ENCODE results near the gene RIN3. TPM values are rescaled to one million over a fixed set of nuclear protein-coding genes. Genes with fewer than 3 reads are reported as not detected.

The RIN3 gene
- total and polyA plus RNA-seq, 10 of the 15 experiments (the other 5 are each of a cell fraction or from before 2014, with no cell fraction given): 0.91 to 23.3 (median 6.3) TPM

GRCh38 chr14:92563359-92563758, 49.8 kb downstream of the RIN3 start (continued):
- no peak for TF ChIP-seq PRDM15 (CRISPR knock-in tag; IDR thresholded peaks at IDR 0.05)
- TF ChIP-seq, protein P1, sequence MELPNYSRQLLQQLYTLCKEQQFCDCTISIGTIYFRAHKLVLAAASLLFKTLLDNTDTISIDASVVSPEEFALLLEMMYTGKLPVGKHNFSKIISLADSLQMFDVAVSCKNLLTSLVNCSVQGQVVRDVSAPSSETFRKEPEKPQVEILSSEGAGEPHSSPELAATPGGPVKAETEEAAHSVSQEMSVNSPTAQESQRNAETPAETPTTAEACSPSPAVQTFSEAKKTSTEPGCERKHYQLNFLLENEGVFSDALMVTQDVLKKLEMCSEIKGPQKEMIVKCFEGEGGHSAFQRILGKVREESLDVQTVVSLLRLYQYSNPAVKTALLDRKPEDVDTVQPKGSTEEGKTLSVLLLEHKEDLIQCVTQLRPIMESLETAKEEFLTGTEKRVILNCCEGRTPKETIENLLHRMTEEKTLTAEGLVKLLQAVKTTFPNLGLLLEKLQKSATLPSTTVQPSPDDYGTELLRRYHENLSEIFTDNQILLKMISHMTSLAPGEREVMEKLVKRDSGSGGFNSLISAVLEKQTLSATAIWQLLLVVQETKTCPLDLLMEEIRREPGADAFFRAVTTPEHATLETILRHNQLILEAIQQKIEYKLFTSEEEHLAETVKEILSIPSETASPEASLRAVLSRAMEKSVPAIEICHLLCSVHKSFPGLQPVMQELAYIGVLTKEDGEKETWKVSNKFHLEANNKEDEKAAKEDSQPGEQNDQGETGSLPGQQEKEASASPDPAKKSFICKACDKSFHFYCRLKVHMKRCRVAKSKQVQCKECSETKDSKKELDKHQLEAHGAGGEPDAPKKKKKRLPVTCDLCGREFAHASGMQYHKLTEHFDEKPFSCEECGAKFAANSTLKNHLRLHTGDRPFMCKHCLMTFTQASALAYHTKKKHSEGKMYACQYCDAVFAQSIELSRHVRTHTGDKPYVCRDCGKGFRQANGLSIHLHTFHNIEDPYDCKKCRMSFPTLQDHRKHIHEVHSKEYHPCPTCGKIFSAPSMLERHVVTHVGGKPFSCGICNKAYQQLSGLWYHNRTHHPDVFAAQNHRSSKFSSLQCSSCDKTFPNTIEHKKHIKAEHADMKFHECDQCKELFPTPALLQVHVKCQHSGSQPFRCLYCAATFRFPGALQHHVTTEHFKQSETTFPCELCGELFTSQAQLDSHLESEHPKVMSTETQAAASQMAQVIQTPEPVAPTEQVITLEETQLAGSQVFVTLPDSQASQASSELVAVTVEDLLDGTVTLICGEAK (IDR thresholded peaks at IDR 0.05; ENCODE audit: borderline replicate concordance): no peak; the same call in 1 of the 2 replicates
- peak; percentile 77; the same call in 1 of the 2 replicates for TF ChIP-seq JUND (IDR thresholded peaks at IDR 0.05; ENCODE audit: low read depth, low read length)
- no peak for TF ChIP-seq NR2F1 (conservative IDR thresholded peaks at IDR 0.05)
- TF ChIP-seq HDAC2 (IDR thresholded peaks at IDR 0.05): no peak
- 0 out of 2 replicates have a peak, but pooled peaks have one; percentile 30 for TF ChIP-seq BCL11A (IDR thresholded peaks at IDR 0.05; ENCODE audit: low read depth, low read length)
- TF ChIP-seq TCF3 (IDR thresholded peaks at IDR 0.05; ENCODE audit: borderline replicate concordance, insufficient read depth, low read depth, low read length): no peak
- TF ChIP-seq NFIC (IDR thresholded peaks at IDR 0.05; ENCODE audit: low read depth, low read length): peak; percentile 47; the same call in 1 of the 2 replicates
- 0 out of 2 replicates have a peak, but pooled peaks have one; percentile 41 for TF ChIP-seq GABPA (IDR thresholded peaks at IDR 0.05; ENCODE audit: low read depth)
- TF ChIP-seq YBX1 (IDR thresholded peaks at IDR 0.05): no peak
- 0 out of 2 replicates have a peak, but pooled peaks have one; percentile 35 for TF ChIP-seq PAX5 (IDR thresholded peaks at IDR 0.05; ENCODE audit: borderline replicate concordance, low read depth, low read length)
- TF ChIP-seq SIX5 (IDR thresholded peaks at IDR 0.05; ENCODE audit: low read depth, low read length, severe bottlenecking): no peak
- TF ChIP-seq, protein P2, sequence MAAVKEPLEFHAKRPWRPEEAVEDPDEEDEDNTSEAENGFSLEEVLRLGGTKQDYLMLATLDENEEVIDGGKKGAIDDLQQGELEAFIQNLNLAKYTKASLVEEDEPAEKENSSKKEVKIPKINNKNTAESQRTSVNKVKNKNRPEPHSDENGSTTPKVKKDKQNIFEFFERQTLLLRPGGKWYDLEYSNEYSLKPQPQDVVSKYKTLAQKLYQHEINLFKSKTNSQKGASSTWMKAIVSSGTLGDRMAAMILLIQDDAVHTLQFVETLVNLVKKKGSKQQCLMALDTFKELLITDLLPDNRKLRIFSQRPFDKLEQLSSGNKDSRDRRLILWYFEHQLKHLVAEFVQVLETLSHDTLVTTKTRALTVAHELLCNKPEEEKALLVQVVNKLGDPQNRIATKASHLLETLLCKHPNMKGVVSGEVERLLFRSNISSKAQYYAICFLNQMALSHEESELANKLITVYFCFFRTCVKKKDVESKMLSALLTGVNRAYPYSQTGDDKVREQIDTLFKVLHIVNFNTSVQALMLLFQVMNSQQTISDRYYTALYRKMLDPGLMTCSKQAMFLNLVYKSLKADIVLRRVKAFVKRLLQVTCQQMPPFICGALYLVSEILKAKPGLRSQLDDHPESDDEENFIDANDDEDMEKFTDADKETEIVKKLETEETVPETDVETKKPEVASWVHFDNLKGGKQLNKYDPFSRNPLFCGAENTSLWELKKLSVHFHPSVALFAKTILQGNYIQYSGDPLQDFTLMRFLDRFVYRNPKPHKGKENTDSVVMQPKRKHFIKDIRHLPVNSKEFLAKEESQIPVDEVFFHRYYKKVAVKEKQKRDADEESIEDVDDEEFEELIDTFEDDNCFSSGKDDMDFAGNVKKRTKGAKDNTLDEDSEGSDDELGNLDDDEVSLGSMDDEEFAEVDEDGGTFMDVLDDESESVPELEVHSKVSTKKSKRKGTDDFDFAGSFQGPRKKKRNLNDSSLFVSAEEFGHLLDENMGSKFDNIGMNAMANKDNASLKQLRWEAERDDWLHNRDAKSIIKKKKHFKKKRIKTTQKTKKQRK (IDR thresholded peaks at IDR 0.05; ENCODE audit: low read depth, low read length): no peak
- TF ChIP-seq EP300 (IDR thresholded peaks at IDR 0.05; ENCODE audit: borderline replicate concordance in 1 of 2, control insufficient read depth in 1 of 2, low read depth in 2 of 2, low read length in 2 of 2): peak in 1 of 2 experiments; percentile 78; a peak in 1 of 4 replicates
- TF ChIP-seq ESRRA (IDR thresholded peaks at IDR 0.05; ENCODE audit: low read length): no peak
- TF ChIP-seq, protein P3, sequence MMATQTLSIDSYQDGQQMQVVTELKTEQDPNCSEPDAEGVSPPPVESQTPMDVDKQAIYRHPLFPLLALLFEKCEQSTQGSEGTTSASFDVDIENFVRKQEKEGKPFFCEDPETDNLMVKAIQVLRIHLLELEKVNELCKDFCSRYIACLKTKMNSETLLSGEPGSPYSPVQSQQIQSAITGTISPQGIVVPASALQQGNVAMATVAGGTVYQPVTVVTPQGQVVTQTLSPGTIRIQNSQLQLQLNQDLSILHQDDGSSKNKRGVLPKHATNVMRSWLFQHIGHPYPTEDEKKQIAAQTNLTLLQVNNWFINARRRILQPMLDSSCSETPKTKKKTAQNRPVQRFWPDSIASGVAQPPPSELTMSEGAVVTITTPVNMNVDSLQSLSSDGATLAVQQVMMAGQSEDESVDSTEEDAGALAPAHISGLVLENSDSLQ (IDR thresholded peaks at IDR 0.05): no peak
- TF ChIP-seq TBL1XR1 (IDR thresholded peaks at IDR 0.05; ENCODE audit: low read depth, low read length): no peak; the same call in 1 of the 2 replicates
- peak in 1 of 2 experiments; percentile 17; a peak in 1 of 4 replicates for TF ChIP-seq BHLHE40 (IDR thresholded peaks at IDR 0.05; ENCODE audit: borderline replicate concordance in 1 of 2, low read depth in 2 of 2, low read length in 1 of 2)
